K562 (cell line): ENCODE results near the gene UBAP2.

Experiments
- KAT2B ChIP-seq: IDR thresholded peaks from one replicate; pipeline ENCODE4 v1.6.1; 2012; ENCODE audit warnings: low read depth, mild to moderate bottlenecking, control low read depth, inconsistent platforms, low read length, moderate library complexity
- TAF1 ChIP-seq: IDR thresholded peaks from 2 replicates; pipeline ENCODE4 v1.6.1; 2011; ENCODE audit warnings: mild to moderate bottlenecking, low read length, moderate library complexity; ENCODE audit not compliant: insufficient read depth, control insufficient read depth, severe bottlenecking; ENCODE audit errors: extremely low read depth
- TF ChIP-seq, protein P1 (sequence below): fragments of 250-450 bp; sonication (Bioruptor Pico); IDR thresholded peaks from 2 replicates; pipeline ENCODE4 v1.8.0; 2022; ENCODE audit warnings: inconsistent platforms

GRCh38 chr9:33919276-33919897, 129.3 kb downstream of the UBAP2 start:
- TF ChIP-seq KAT2B (no peak), TAF1 (no peak)
- TF ChIP-seq, protein P1, sequence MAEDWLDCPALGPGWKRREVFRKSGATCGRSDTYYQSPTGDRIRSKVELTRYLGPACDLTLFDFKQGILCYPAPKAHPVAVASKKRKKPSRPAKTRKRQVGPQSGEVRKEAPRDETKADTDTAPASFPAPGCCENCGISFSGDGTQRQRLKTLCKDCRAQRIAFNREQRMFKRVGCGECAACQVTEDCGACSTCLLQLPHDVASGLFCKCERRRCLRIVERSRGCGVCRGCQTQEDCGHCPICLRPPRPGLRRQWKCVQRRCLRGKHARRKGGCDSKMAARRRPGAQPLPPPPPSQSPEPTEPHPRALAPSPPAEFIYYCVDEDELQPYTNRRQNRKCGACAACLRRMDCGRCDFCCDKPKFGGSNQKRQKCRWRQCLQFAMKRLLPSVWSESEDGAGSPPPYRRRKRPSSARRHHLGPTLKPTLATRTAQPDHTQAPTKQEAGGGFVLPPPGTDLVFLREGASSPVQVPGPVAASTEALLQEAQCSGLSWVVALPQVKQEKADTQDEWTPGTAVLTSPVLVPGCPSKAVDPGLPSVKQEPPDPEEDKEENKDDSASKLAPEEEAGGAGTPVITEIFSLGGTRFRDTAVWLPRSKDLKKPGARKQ (CRISPR knock-in tag) = no peak
